ENCODE data around the gene CCL8.
"Not testable (repeated sequence)": the region's sequence is repeated elsewhere in the genome, so short reads cannot be mapped to it uniquely, and the experiment has no call there.

Gene CCL8

GRCh38 chr17:34303606-34304005, 15.6 kb upstream of the CCL8 start:
- no peaks in the 10 kb centered on the region for H3K36me3 Mint-ChIP-seq (ENCODE audit: low read depth)
- no peak for DNase-seq (ENCODE audit: low spot score)
- H3K27ac Mint-ChIP-seq: no peak overlapping the region
- no peaks in the 10 kb centered on the region for H3K9me3 Mint-ChIP-seq
- H3K4me3 Mint-ChIP-seq: no peak overlapping the region
- peaks cover 7% of the 10 kb centered on the region for H3K4me1 Mint-ChIP-seq (ENCODE audit: low read depth)
- H3K27me3 Mint-ChIP-seq (ENCODE audit: low read depth): peaks cover 15% of the 10 kb centered on the region

- H3K9me3 Mint-ChIP-seq: no peaks in the 10 kb centered on the region
- no peaks in the 10 kb centered on the region for H3K36me3 Mint-ChIP-seq (ENCODE audit: low read depth)
- peaks cover 14% of the 10 kb centered on the region for H3K27me3 Mint-ChIP-seq (ENCODE audit: low read depth)
- peaks cover 7% of the 10 kb centered on the region for H3K4me1 Mint-ChIP-seq (ENCODE audit: low read depth)
- no peak for DNase-seq (ENCODE audit: low spot score)
- H3K4me3 Mint-ChIP-seq: no peak overlapping the region
- H3K27ac Mint-ChIP-seq: no peak overlapping the region
Measured at GRCh38 chr17:34305061-34305460, 14.2 kb upstream of the CCL8 start.

GRCh38 chr17:34305606-34306005, 13.6 kb upstream of the CCL8 start:
- H3K27ac Mint-ChIP-seq: no peak overlapping the region
- peaks cover 7% of the 10 kb centered on the region for H3K4me1 Mint-ChIP-seq (ENCODE audit: low read depth)

GRCh38 chr17:34306466-34306865, 12.8 kb upstream of the CCL8 start:
- no peak overlapping the region for H3K4me3 Mint-ChIP-seq
- no peaks in the 10 kb centered on the region for H3K9me3 Mint-ChIP-seq
- H3K36me3 Mint-ChIP-seq (ENCODE audit: low read depth): no peaks in the 10 kb centered on the region
- peaks cover 17% of the 10 kb centered on the region for H3K27me3 Mint-ChIP-seq (ENCODE audit: low read depth)
- DNase-seq (ENCODE audit: low spot score): no peak
- H3K27ac Mint-ChIP-seq: no peak overlapping the region
- H3K4me1 Mint-ChIP-seq (ENCODE audit: low read depth): peaks cover 3% of the 10 kb centered on the region

More at GRCh38 chr17:34305606-34306005, 13.6 kb upstream of the CCL8 start:
- H3K36me3 Mint-ChIP-seq (ENCODE audit: low read depth): no peaks in the 10 kb centered on the region
- no peak overlapping the region for H3K4me3 Mint-ChIP-seq
- DNase-seq (ENCODE audit: low spot score): no peak
- no peaks in the 10 kb centered on the region for H3K9me3 Mint-ChIP-seq
- peaks cover 17% of the 10 kb centered on the region for H3K27me3 Mint-ChIP-seq (ENCODE audit: low read depth)

GRCh38 chr17:34307110-34307509, 12.1 kb upstream of the CCL8 start:
- peaks cover 2% of the 10 kb centered on the region for H3K4me1 Mint-ChIP-seq (ENCODE audit: low read depth)
- no peaks in the 10 kb centered on the region for H3K36me3 Mint-ChIP-seq (ENCODE audit: low read depth)
- H3K9me3 Mint-ChIP-seq: no peaks in the 10 kb centered on the region
- DNase-seq (ENCODE audit: low spot score): no peak
- H3K4me3 Mint-ChIP-seq: no peak overlapping the region
- peaks cover 17% of the 10 kb centered on the region for H3K27me3 Mint-ChIP-seq (ENCODE audit: low read depth)
- H3K27ac Mint-ChIP-seq: no peak overlapping the region

GRCh38 chr17:34308371-34308770, 10.9 kb upstream of the CCL8 start:
- Mint-ChIP-seq H3K27ac (no peak overlapping the region), H3K27me3 (ENCODE audit: low read depth) (peaks cover 13% of the 10 kb centered on the region), H3K9me3 (no peaks in the 10 kb centered on the region), H3K4me1 (ENCODE audit: low read depth) (peaks cover 2% of the 10 kb centered on the region), H3K36me3 (ENCODE audit: low read depth) (no peaks in the 10 kb centered on the region), H3K4me3 (no peak overlapping the region)
- no peak for DNase-seq (ENCODE audit: low spot score)

- no peaks in the 10 kb centered on the region for H3K36me3 Mint-ChIP-seq (ENCODE audit: low read depth)
- no peak overlapping the region for H3K27ac Mint-ChIP-seq
- no peaks in the 10 kb centered on the region for H3K9me3 Mint-ChIP-seq
- H3K4me3 Mint-ChIP-seq: no peak overlapping the region
- H3K4me1 Mint-ChIP-seq (ENCODE audit: low read depth): peaks cover 2% of the 10 kb centered on the region
- H3K27me3 Mint-ChIP-seq (ENCODE audit: low read depth): peaks cover 34% of the 10 kb centered on the region
- no peak for DNase-seq (ENCODE audit: low spot score)
Measured at GRCh38 chr17:34311291-34311690, 7.9 kb upstream of the CCL8 start.

GRCh38 chr17:34312080-34312479, 7.2 kb upstream of the CCL8 start:
- Mint-ChIP-seq H3K4me1 (ENCODE audit: low read depth) (peaks cover 2% of the 10 kb centered on the region), H3K27ac (no peak overlapping the region), H3K9me3 (no peaks in the 10 kb centered on the region), H3K27me3 (ENCODE audit: low read depth) (peaks cover 33% of the 10 kb centered on the region), H3K4me3 (no peak overlapping the region), H3K36me3 (ENCODE audit: low read depth) (no peaks in the 10 kb centered on the region)
- no peak for DNase-seq (ENCODE audit: low spot score)

- H3K9me3 Mint-ChIP-seq: no peaks in the 10 kb centered on the region
- no peaks in the 10 kb centered on the region for H3K36me3 Mint-ChIP-seq (ENCODE audit: low read depth)
- DNase-seq (ENCODE audit: low spot score): no peak
- no peaks in the 10 kb centered on the region for H3K4me1 Mint-ChIP-seq (ENCODE audit: low read depth)
- peaks cover 33% of the 10 kb centered on the region for H3K27me3 Mint-ChIP-seq (ENCODE audit: low read depth)
- no peak overlapping the region for H3K4me3 Mint-ChIP-seq
- no peak overlapping the region for H3K27ac Mint-ChIP-seq
Measured at GRCh38 chr17:34313164-34313563, 6.1 kb upstream of the CCL8 start.

- H3K27me3 Mint-ChIP-seq (ENCODE audit: low read depth): peaks cover 31% of the 10 kb centered on the region
- no peak for DNase-seq (ENCODE audit: low spot score)
- no peaks in the 10 kb centered on the region for H3K4me1 Mint-ChIP-seq (ENCODE audit: low read depth)
- no peaks in the 10 kb centered on the region for H3K9me3 Mint-ChIP-seq
- no peak overlapping the region for H3K4me3 Mint-ChIP-seq
- no peaks in the 10 kb centered on the region for H3K36me3 Mint-ChIP-seq (ENCODE audit: low read depth)
- no peak overlapping the region for H3K27ac Mint-ChIP-seq
Measured at GRCh38 chr17:34314279-34314678, 5.0 kb upstream of the CCL8 start.

GRCh38 chr17:34318474-34318873, 761 bp upstream of the CCL8 start:
- Mint-ChIP-seq H3K27me3 (ENCODE audit: low read depth) (peaks cover 24% of the 10 kb centered on the region), H3K9me3 (no peaks in the 10 kb centered on the region), H3K27ac (no peak overlapping the region), H3K4me3 (no peak overlapping the region), H3K4me1 (ENCODE audit: low read depth) (no peaks in the 10 kb centered on the region), H3K36me3 (ENCODE audit: low read depth) (no peaks in the 10 kb centered on the region)
- peak; percentile 10 for DNase-seq (ENCODE audit: low spot score)

GRCh38 chr17:34321964-34322363, 2.7 kb downstream of the CCL8 start:
- Mint-ChIP-seq H3K4me3 (no peak overlapping the region), H3K9me3 (no peaks in the 10 kb centered on the region), H3K36me3 (ENCODE audit: low read depth) (no peaks in the 10 kb centered on the region), H3K27me3 (ENCODE audit: low read depth) (peaks cover 23% of the 10 kb centered on the region), H3K4me1 (ENCODE audit: low read depth) (no peaks in the 10 kb centered on the region), H3K27ac (no peak overlapping the region)
- DNase-seq (ENCODE audit: low spot score): no peak

- not testable (repeated sequence) for H3K27ac Mint-ChIP-seq; H3K4me1 Mint-ChIP-seq (ENCODE audit: low read depth); H3K4me3 Mint-ChIP-seq; H3K9me3 Mint-ChIP-seq; DNase-seq (ENCODE audit: low spot score); H3K36me3 Mint-ChIP-seq (ENCODE audit: low read depth)
- peaks cover 52% of the 10 kb centered on the region for H3K27me3 Mint-ChIP-seq (ENCODE audit: low read depth)
Measured at GRCh38 chr17:34327580-34327979, 8.3 kb downstream of the CCL8 start.

GRCh38 chr17:34337701-34338100, 18.5 kb downstream of the CCL8 start:
- Mint-ChIP-seq H3K27ac (no peak overlapping the region), H3K9me3 (no peaks in the 10 kb centered on the region), H3K4me1 (ENCODE audit: low read depth) (no peaks in the 10 kb centered on the region), H3K36me3 (ENCODE audit: low read depth) (no peaks in the 10 kb centered on the region), H3K4me3 (no peak overlapping the region), H3K27me3 (ENCODE audit: low read depth) (peaks cover 41% of the 10 kb centered on the region)
- DNase-seq (ENCODE audit: low spot score): no peak

- Mint-ChIP-seq H3K27ac (no peak overlapping the region), H3K36me3 (ENCODE audit: low read depth) (no peaks in the 10 kb centered on the region), H3K27me3 (ENCODE audit: low read depth) (peaks cover 53% of the 10 kb centered on the region), H3K9me3 (no peaks in the 10 kb centered on the region), H3K4me3 (no peak overlapping the region), H3K4me1 (ENCODE audit: low read depth) (no peaks in the 10 kb centered on the region)
- DNase-seq (ENCODE audit: low spot score): no peak
Measured at GRCh38 chr17:34339138-34339770, 20.0 kb downstream of the CCL8 start.

Measured in T-helper 2 cell treated with Interferon-gamma antibody and Interleukin-4, amounts not matched to agents 5 μg/mL and 100 μg/mL, for 36 hours (primary cell).